Cardiac fibroblast (primary cell): ENCODE measurements around the gene NELFB.
A peak's percentile ranks its signal among the peaks of the same experiment; 100 is the strongest.

Experiments used
- DNase-seq, 2 donors: peaks; one replicate each; pipeline versions ENCODE4 v3.0.0 to v3.0.0-alpha.2; 2010; ENCODE audit warnings: low read depth in 2 of 2
- H3K4me3 ChIP-seq, 2 donors: replicated peaks in 1 of 2; 1 replicate in 1 of 2; 2 replicates in 1 of 2; pipeline ENCODE4 v1.5.1; 2011; ENCODE audit warnings: low read depth in 2 of 2, low read length in 2 of 2, mild to moderate bottlenecking in 2 of 2, moderate library complexity in 1 of 2
- TF ChIP-seq, protein P1 (sequence below): IDR thresholded peaks from one replicate; pipeline ENCODE4 v1.5.1; 2011; ENCODE audit warnings: low read depth, mild to moderate bottlenecking, low read length, inconsistent platforms

The NELFB gene

DNA sequence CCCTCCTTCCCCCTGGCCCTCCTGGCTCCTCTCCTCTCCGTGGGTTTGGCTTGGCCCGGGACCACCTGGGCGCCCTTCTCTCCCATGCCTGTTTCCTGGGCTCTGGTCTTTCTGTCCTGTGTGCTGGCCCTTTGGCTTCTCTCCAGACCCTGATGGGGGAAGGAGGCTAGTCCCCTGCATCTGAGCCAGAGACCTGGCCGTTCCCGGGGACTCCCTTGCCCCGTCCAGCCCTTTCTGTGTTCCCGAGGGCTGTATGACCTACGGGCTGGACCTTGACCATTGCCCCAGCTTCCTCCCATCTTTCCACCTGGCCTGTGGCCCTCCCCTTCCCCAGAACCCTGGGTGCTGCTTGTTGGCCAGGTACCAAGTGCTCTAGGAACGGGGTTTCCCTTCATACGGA is 8.4 kb downstream of the NELFB start:
- DNase-seq, result no peak
- TF ChIP-seq, protein P1, sequence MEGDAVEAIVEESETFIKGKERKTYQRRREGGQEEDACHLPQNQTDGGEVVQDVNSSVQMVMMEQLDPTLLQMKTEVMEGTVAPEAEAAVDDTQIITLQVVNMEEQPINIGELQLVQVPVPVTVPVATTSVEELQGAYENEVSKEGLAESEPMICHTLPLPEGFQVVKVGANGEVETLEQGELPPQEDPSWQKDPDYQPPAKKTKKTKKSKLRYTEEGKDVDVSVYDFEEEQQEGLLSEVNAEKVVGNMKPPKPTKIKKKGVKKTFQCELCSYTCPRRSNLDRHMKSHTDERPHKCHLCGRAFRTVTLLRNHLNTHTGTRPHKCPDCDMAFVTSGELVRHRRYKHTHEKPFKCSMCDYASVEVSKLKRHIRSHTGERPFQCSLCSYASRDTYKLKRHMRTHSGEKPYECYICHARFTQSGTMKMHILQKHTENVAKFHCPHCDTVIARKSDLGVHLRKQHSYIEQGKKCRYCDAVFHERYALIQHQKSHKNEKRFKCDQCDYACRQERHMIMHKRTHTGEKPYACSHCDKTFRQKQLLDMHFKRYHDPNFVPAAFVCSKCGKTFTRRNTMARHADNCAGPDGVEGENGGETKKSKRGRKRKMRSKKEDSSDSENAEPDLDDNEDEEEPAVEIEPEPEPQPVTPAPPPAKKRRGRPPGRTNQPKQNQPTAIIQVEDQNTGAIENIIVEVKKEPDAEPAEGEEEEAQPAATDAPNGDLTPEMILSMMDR, result no peak
- H3K4me3 ChIP-seq, result no peak overlapping the region

DNA sequence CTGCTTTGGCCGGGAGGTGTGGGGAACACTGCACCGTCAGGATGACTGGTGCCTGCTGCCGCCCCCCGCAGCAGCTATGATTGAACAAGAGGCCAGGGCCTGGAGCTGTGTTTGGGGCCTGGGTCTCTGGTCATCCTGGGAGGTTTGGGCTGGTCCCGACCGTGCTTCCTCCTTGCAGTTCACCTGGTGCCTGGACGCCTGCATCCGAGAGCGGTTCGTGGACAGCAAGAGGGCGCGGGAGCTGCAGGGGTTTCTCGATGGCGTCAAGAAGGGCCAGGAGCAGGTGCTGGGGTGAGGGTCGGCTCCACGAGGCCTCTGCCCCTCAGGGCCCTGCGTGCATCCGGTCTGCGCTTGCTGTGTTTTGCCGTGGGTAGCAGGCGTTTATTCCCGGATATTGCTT is 8.9 kb downstream of the NELFB start:
- no peak for DNase-seq
- no peak overlapping the region for H3K4me3 ChIP-seq
- TF ChIP-seq, protein P1, result no peak

DNA sequence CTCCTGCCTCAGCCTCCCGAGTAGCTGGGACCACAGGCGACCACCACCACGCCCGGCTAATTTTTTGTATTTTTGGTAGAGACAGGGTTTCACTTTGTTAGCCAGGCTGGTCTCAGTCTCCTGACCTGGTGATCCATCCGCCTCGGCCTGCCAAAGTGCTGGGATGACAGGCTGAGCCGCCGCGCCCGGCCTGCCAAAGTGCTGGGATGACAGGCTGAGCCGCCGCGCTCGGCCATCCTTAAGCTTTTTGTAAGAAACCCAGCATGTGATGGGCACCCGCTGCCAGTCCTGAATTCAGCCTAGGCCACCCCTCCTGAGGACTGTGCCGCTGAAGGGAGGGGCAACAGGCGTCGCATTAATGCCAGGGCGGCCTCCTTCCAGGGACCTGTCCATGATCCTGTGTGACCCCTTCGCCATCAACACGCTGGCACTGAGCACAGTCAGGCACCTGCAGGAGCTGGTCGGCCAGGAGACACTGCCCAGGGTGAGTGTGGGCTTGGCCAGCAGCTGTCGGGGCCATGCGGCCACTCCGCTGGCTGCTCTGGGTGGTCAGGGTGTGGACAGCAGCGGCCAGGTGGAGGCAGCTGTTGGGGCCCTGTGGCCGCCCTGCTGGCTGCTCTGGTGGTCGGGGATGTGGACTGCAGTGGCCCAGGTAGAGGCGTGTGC is 10.5 kb downstream of the NELFB start:
- DNase-seq, result no peak
- no peak overlapping the region for H3K4me3 ChIP-seq
- TF ChIP-seq, protein P1, result no peak

DNA sequence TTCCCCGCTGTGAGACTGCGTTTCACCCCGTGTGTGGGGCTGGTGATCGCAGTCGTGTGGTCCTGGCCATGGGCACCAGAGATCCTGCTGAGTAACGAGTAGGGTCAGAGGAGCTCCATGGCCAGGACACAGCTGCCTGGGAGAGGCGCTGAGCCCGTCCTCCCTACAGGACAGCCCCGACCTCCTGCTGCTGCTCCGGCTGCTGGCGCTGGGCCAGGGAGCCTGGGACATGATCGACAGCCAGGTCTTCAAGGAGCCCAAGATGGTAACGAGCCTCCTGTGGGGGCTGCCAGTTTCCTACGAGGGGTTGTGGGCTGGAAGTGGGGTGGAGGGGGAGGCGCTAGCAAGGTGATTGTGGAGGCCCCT is 11.0 kb downstream of the NELFB start:
- H3K4me3 ChIP-seq, result no peak overlapping the region
- no peak for DNase-seq
- TF ChIP-seq, protein P1, result no peak

DNA sequence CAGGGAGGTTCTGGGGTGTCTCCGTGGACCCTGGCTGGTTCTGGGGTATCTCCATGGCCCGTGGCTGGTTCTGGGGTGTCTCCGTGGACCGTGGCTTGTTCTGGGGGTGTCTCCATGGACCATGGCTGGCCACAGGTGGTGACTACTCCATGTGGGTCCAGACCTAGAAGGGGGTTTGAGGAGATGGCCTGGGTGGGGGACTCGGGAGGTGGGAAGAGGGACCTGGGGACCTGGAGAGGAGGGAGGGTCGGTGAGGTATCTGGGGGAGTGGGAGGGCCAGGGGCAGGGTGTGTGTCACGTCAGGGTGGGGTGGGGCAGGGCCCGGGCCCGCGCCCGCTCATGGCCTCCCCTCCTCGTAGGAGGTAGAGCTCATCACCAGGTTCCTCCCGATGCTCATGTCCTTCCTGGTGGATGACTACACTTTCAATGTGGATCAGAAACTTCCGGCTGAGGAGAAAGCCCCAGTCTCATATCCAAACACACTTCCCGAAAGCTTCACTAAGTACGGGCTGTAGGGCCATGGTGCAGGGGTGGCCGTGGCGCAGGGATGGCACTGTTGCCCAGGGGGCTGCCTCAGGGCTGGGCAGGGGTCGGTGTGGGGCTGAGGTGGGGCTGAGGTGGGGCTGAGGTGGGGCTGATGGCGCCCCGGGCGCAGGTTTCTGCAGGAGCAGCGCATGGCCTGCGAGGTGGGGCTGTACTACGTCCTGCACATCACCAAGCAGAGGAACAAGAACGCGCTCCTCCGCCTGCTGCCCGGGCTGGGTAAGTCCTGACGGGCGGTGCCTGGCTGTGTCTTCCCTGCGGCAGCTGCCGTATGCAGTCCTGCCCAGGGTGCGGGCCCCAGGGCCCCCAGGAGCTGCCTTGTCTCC is 11.7 kb downstream of the NELFB start:
- TF ChIP-seq, protein P1, result no peak
- no peak overlapping the region for H3K4me3 ChIP-seq
- no peak for DNase-seq

DNA sequence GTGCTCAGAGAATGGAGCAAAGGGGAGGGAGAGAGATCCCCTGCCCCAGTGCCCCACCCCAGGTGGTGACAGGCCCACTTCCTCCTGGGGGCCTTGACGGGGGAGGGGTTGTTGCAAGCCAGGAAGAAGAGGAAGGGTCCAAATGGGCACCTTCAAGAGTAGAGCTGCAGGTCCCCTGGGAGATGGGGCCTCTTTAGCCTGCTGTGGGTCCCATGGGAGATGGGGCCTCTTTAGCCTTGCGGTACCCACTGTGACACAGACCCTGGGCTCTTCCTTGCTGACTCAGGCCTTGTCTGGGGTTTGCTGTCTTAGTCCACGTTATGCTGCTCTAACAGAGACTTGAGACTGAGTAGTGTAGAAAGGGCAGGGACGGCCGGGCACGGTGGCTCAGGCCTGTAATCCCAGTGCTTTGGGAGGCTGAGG is 12.8 kb downstream of the NELFB start:
- DNase-seq, result peak in 1 of 2 donors; percentile 76
- TF ChIP-seq, protein P1, result no peak
- H3K4me3 ChIP-seq, result no peak overlapping the region
